ENCODE data around the gene EDN3. TPM values are rescaled to one million over a fixed set of nuclear protein-coding genes. Genes with fewer than 3 reads are reported as not detected.

The EDN3 gene
- total and polyA plus RNA-seq, 9 of the 15 experiments (the other 6 are each of a cell fraction or from before 2014, with no cell fraction given), result not detected

DNA sequence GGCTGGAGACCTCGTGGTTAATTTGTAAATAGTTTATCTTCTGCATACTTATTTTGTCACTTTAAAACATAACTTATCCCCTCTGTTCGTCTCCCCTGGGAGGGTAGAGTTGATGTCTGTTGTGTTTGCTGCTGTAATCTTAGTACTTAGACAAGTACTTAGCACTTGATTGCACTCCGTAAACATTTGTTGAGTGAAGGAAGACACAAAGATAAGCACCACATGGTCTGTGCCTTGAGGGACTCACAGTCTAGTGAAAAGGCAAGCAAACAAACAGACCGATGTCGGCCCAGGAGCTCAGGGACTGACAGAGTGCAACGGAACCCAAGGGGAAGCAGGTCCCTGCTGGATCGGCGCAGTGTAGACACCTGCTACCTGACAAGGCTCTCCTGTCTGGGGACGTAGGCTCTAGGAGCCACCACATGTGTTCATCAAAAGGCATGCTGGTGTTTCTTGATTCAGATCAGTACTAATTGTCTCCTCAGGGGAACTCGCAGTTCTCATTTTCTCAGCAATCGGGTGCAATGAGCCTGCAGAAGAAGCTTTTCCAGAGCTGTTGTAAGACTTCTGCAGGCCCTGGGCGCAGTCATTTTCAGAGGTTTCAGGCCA is 31.4 kb downstream of the EDN3 start (continued):
- TF ChIP-seq FOXP4 (CRISPR knock-in tag; IDR thresholded peaks at IDR 0.05; ENCODE audit: borderline replicate concordance) (no peak), ZNF717 (CRISPR knock-in tag; IDR thresholded peaks at IDR 0.05) (no peak), EHMT2 (IDR thresholded peaks at IDR 0.05) (no peak)

GRCh38 chr20:59333260-59333845 is 32.9 kb downstream of the EDN3 start:
- H3K9me1 ChIP-seq (ENCODE audit: control insufficient read depth, insufficient read depth, low read length), result no peaks in the 10 kb centered on the region
- no peak overlapping the region for H3K4me2 ChIP-seq (ENCODE audit: insufficient read depth, low read length)
- H4K20me1 ChIP-seq (replicated peaks; ENCODE audit: control insufficient read depth, insufficient read depth, low read length), result no peaks in the 10 kb centered on the region
- no peak for TF ChIP-seq ARHGAP35 (IDR thresholded peaks at IDR 0.05; ENCODE audit: partially characterized antibody)
- no peak for TF ChIP-seq FOXJ2 (tag; IDR thresholded peaks at IDR 0.05)
- no peak for TF ChIP-seq SMC3 (conservative IDR thresholded peaks at IDR 0.05; ENCODE audit: insufficient read depth, low read depth, low read length)
- TF ChIP-seq SREBF1 (IDR thresholded peaks at IDR 0.05; ENCODE audit: borderline replicate concordance, low read depth, low read length), result no peak
- no peak overlapping the region for H3K27ac ChIP-seq (ENCODE audit: extremely low read depth, low read depth, low read length)
- no peaks in the 10 kb centered on the region for H3K4me1 ChIP-seq (replicated peaks in 1 of 2; ENCODE audit: control insufficient read depth in 2 of 2, insufficient read depth in 2 of 2, low read length in 2 of 2)
- 0% methylated on average over 6 of the region's 6 CpGs for WGBS (ENCODE audit: insufficient coverage, low coverage, missing lambda C conversion rate)
- FAIRE-seq (no peak), DNase-seq (ENCODE audit: extremely low read depth in 1 of 4, low spot score in 3 of 4) (no peak), ATAC-seq (no peak)
- intact Hi-C loops (cut with micrococcal nuclease), result no loop called here
- H3K79me2 ChIP-seq (ENCODE audit: control insufficient read depth, insufficient read depth, low read length), result no peaks in the 10 kb centered on the region
- H3K36me3 ChIP-seq (ENCODE audit: control insufficient read depth, insufficient read depth, low read length), result no peaks in the 10 kb centered on the region
- H3K9me3 ChIP-seq (replicated peaks; ENCODE audit: control insufficient read depth, insufficient read depth, low read depth, low read length), result no peaks in the 10 kb centered on the region
- H2AFZ ChIP-seq (ENCODE audit: low read depth, low read length), result no peak overlapping the region
- ChIA-PET CTCF (ENCODE audit: low intra/inter-chr PET ratio) (no interaction called here), POLR2A (interaction anchor here (0.6 kb wide), 1 partner anchor 1400 kb away, joined by 3 read pairs; no protein-coding TSS in a partner anchor)
- no TSS peak for BruUV-seq (replicated peaks)
- no peak overlapping the region for H3K4me3 ChIP-seq
- H3K9ac ChIP-seq (ENCODE audit: insufficient read depth in 1 of 2, low read depth in 2 of 2, low read length in 2 of 2), result no peak overlapping the region
- H3K27me3 ChIP-seq (ENCODE audit: control insufficient read depth in 2 of 2, insufficient read depth in 2 of 2, low read length in 2 of 2), result peaks cover 23 to 29% of the 10 kb centered on the region in 2 experiments; a peak in 4 of 5 replicates
- in situ Hi-C loops (cut with MboI), result no loop called here

All from K562 (cell line).